ENCODE data around the gene RHBDD1.

RHBDD1 gene

GRCh38 chr2:226836548-226836885, 663 bp downstream of the RHBDD1 start:
- TF ChIP-seq CTCF (IDR thresholded peaks at IDR 0.05; ENCODE audit: poor library complexity, severe bottlenecking): no peak

GRCh38 chr2:226837334-226837733, 1.5 kb downstream of the RHBDD1 start:
- Histone ChIP-seq H3K27me3 (ENCODE audit: insufficient read depth, poor library complexity, severe bottlenecking) (no peaks in the 10 kb centered on the region), H3K27ac (ENCODE audit: poor library complexity, severe bottlenecking) (peak overlapping the region; percentile 82), H3K4me3 (ENCODE audit: severe bottlenecking) (peak overlapping the region; percentile 59), H3K36me3 (ENCODE audit: low read depth) (peaks cover 12% of the 10 kb centered on the region; the same call in 1 of the 2 replicates), H3K9me3 (ENCODE audit: severe bottlenecking) (no peaks in the 10 kb centered on the region), H3K4me1 (ENCODE audit: insufficient read depth, poor library complexity, severe bottlenecking) (peaks cover 24% of the 10 kb centered on the region)
- DNase-seq (ENCODE audit: low spot score) (no peak), ATAC-seq (ENCODE audit: low read depth) (no peak)
- no peak for TF ChIP-seq CTCF (IDR thresholded peaks at IDR 0.05; ENCODE audit: poor library complexity, severe bottlenecking)

More at GRCh38 chr2:226836548-226836885, 663 bp downstream of the RHBDD1 start:
- DNase-seq (ENCODE audit: low spot score): no peak
- H3K9me3 ChIP-seq (ENCODE audit: severe bottlenecking): no peaks in the 10 kb centered on the region
- peaks cover 24% of the 10 kb centered on the region for H3K4me1 ChIP-seq (ENCODE audit: insufficient read depth, poor library complexity, severe bottlenecking)
- peak overlapping the region; percentile 59 for H3K4me3 ChIP-seq (ENCODE audit: severe bottlenecking)
- H3K36me3 ChIP-seq (ENCODE audit: low read depth): peaks cover 12% of the 10 kb centered on the region; the same call in 1 of the 2 replicates
- H3K27me3 ChIP-seq (ENCODE audit: insufficient read depth, poor library complexity, severe bottlenecking): no peaks in the 10 kb centered on the region
- 0 out of 3 replicates have a peak, but pooled peaks have one; percentile 1 for ATAC-seq (ENCODE audit: low read depth)
- H3K27ac ChIP-seq (ENCODE audit: poor library complexity, severe bottlenecking): peak overlapping the region; percentile 82

GRCh38 chr2:226837787-226838603, 2.1 kb downstream of the RHBDD1 start:
- H3K4me1 ChIP-seq (ENCODE audit: insufficient read depth, poor library complexity, severe bottlenecking): peaks cover 24% of the 10 kb centered on the region
- no peak for DNase-seq (ENCODE audit: low spot score)
- H3K27ac ChIP-seq (ENCODE audit: poor library complexity, severe bottlenecking): peak overlapping the region; percentile 82
- no peak overlapping the region for H3K4me3 ChIP-seq (ENCODE audit: severe bottlenecking)
- TF ChIP-seq CTCF (IDR thresholded peaks at IDR 0.05; ENCODE audit: poor library complexity, severe bottlenecking): no peak
- H3K27me3 ChIP-seq (ENCODE audit: insufficient read depth, poor library complexity, severe bottlenecking): no peaks in the 10 kb centered on the region
- no peak for ATAC-seq (ENCODE audit: low read depth)
- H3K36me3 ChIP-seq (ENCODE audit: low read depth): peaks cover 12% of the 10 kb centered on the region; the same call in 1 of the 2 replicates
- no peaks in the 10 kb centered on the region for H3K9me3 ChIP-seq (ENCODE audit: severe bottlenecking)

GRCh38 chr2:226838722-226839121, 2.9 kb downstream of the RHBDD1 start:
- Histone ChIP-seq H3K4me1 (ENCODE audit: insufficient read depth, poor library complexity, severe bottlenecking) (peaks cover 24% of the 10 kb centered on the region), H3K27me3 (ENCODE audit: insufficient read depth, poor library complexity, severe bottlenecking) (no peaks in the 10 kb centered on the region), H3K4me3 (ENCODE audit: severe bottlenecking) (no peak overlapping the region), H3K27ac (ENCODE audit: poor library complexity, severe bottlenecking) (no peak overlapping the region), H3K9me3 (ENCODE audit: severe bottlenecking) (no peaks in the 10 kb centered on the region), H3K36me3 (ENCODE audit: low read depth) (peaks cover 12% of the 10 kb centered on the region; the same call in 1 of the 2 replicates)
- no peak for ATAC-seq (ENCODE audit: low read depth)
- DNase-seq (ENCODE audit: low spot score): no peak
- no peak for TF ChIP-seq CTCF (IDR thresholded peaks at IDR 0.05; ENCODE audit: poor library complexity, severe bottlenecking)

- no peaks in the 10 kb centered on the region for H3K27me3 ChIP-seq (ENCODE audit: insufficient read depth, poor library complexity, severe bottlenecking)
- H3K4me3 ChIP-seq (ENCODE audit: severe bottlenecking): no peak overlapping the region
- DNase-seq (ENCODE audit: low spot score) (no peak), ATAC-seq (ENCODE audit: low read depth) (no peak)
- H3K27ac ChIP-seq (ENCODE audit: poor library complexity, severe bottlenecking): no peak overlapping the region
- H3K9me3 ChIP-seq (ENCODE audit: severe bottlenecking): no peaks in the 10 kb centered on the region
- H3K4me1 ChIP-seq (ENCODE audit: insufficient read depth, poor library complexity, severe bottlenecking): peaks cover 24% of the 10 kb centered on the region
- TF ChIP-seq CTCF (IDR thresholded peaks at IDR 0.05; ENCODE audit: poor library complexity, severe bottlenecking): no peak
- H3K36me3 ChIP-seq (ENCODE audit: low read depth): peaks cover 12% of the 10 kb centered on the region; the same call in 1 of the 2 replicates
These were observed 3.3 kb downstream of the RHBDD1 start for GRCh38 chr2:226839161-226839560.

Data from RWPE2 (cell line).